GM23338 (cell line): Measurements from ENCODE around the gene MMP1.

ENCODE experiments used
- CREB1 ChIP-seq: fragments of 250-450 bp; sonication (Bioruptor Pico); IDR thresholded peaks from 2 replicates; pipeline ENCODE4 v1.5.0; 2020; ENCODE audit warnings: low read depth, mild to moderate bottlenecking, moderate library complexity
- EZH2 ChIP-seq: fragments of 200-600 bp; sonication (generic); IDR thresholded peaks from one replicate; pipeline ENCODE4 v1.8.0; 2017; ENCODE audit warnings: antibody characterized with exemption, mild to moderate bottlenecking, low read depth; ENCODE audit not compliant: unreplicated experiment
- EZH2phosphoT487 ChIP-seq: fragments of 200-600 bp; sonication (generic); IDR thresholded peaks from one replicate; pipeline ENCODE4 v1.8.1; 2018; ENCODE audit warnings: antibody characterized with exemption; ENCODE audit not compliant: unreplicated experiment
- JUNB ChIP-seq: IDR thresholded peaks from one replicate; pipeline ENCODE4 v1.6.1; 2016; ENCODE audit warnings: antibody characterized with exemption; ENCODE audit not compliant: unreplicated experiment
- POLR2AphosphoS5 ChIP-seq: IDR thresholded peaks from 2 replicates; pipeline ENCODE4 v1.6.1; 2016; ENCODE audit warnings: antibody characterized with exemption, low read depth
- STAT1 ChIP-seq: IDR thresholded peaks from one replicate; pipeline ENCODE4 v1.6.1; 2016; ENCODE audit warnings: antibody characterized with exemption; ENCODE audit not compliant: unreplicated experiment
- ZNF114 ChIP-seq: fragments of 250-450 bp; sonication (Bioruptor Pico); IDR thresholded peaks from 2 replicates; pipeline ENCODE4 v1.5.0; 2020; ENCODE audit warnings: mild to moderate bottlenecking, moderate library complexity
- ZNF331 ChIP-seq: fragments of 250-450 bp; sonication (Bioruptor Pico); IDR thresholded peaks from 2 replicates; pipeline ENCODE4 v1.5.0; 2020; ENCODE audit warnings: low read depth, mild to moderate bottlenecking, moderate library complexity
- TF ChIP-seq, protein P1 (sequence below), 2 experiments: fragments of 200-600 bp in 1 of 2; sonication (generic) in 1 of 2; conservative IDR thresholded peaks; 2 replicates each; pipeline versions ENCODE4 v1.5.1 to v1.6.1; 2016 to 2017; ENCODE audit warnings: antibody characterized with exemption in 2 of 2, low read depth in 2 of 2, mild to moderate bottlenecking in 2 of 2, moderate library complexity in 1 of 2
- TF ChIP-seq, protein P2 (sequence below): IDR thresholded peaks from one replicate; pipeline ENCODE4 v1.6.1; 2018; ENCODE audit warnings: antibody characterized with exemption; ENCODE audit not compliant: unreplicated experiment
- TF ChIP-seq, protein P3 (sequence below): IDR thresholded peaks from 2 replicates; pipeline ENCODE4 v1.6.1; 2016; ENCODE audit warnings: antibody characterized with exemption

DNA sequence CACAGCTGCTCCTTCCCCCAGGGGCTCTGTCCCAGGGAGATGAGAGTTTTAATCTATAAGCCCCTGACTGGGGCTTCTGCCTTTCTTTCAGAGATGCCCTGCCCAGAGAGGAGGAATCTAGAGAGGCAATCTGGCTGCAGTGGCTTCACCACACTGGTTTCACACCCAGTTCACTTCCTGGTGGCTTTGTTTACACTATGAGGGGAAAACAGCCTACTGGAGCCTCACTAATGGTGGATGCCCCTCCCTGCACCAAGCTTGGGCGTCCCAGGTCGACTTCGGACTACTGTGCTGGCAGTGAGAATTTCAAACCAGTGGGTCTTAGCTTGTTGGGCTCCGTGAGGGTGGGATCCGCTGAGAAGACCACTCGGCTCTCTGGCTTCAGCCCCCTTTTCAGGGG lies 21.5 kb upstream of the MMP1 start:
- TF ChIP-seq, protein P1, sequence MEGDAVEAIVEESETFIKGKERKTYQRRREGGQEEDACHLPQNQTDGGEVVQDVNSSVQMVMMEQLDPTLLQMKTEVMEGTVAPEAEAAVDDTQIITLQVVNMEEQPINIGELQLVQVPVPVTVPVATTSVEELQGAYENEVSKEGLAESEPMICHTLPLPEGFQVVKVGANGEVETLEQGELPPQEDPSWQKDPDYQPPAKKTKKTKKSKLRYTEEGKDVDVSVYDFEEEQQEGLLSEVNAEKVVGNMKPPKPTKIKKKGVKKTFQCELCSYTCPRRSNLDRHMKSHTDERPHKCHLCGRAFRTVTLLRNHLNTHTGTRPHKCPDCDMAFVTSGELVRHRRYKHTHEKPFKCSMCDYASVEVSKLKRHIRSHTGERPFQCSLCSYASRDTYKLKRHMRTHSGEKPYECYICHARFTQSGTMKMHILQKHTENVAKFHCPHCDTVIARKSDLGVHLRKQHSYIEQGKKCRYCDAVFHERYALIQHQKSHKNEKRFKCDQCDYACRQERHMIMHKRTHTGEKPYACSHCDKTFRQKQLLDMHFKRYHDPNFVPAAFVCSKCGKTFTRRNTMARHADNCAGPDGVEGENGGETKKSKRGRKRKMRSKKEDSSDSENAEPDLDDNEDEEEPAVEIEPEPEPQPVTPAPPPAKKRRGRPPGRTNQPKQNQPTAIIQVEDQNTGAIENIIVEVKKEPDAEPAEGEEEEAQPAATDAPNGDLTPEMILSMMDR (conservative IDR thresholded peaks at IDR 0.05; ENCODE audit: low read depth in 2 of 2), result no peak
- no peak for TF ChIP-seq POLR2AphosphoS5
- TF ChIP-seq EZH2, result no peak
- TF ChIP-seq JUNB, result no peak
- no peak for TF ChIP-seq EZH2phosphoT487
- TF ChIP-seq, protein P2, sequence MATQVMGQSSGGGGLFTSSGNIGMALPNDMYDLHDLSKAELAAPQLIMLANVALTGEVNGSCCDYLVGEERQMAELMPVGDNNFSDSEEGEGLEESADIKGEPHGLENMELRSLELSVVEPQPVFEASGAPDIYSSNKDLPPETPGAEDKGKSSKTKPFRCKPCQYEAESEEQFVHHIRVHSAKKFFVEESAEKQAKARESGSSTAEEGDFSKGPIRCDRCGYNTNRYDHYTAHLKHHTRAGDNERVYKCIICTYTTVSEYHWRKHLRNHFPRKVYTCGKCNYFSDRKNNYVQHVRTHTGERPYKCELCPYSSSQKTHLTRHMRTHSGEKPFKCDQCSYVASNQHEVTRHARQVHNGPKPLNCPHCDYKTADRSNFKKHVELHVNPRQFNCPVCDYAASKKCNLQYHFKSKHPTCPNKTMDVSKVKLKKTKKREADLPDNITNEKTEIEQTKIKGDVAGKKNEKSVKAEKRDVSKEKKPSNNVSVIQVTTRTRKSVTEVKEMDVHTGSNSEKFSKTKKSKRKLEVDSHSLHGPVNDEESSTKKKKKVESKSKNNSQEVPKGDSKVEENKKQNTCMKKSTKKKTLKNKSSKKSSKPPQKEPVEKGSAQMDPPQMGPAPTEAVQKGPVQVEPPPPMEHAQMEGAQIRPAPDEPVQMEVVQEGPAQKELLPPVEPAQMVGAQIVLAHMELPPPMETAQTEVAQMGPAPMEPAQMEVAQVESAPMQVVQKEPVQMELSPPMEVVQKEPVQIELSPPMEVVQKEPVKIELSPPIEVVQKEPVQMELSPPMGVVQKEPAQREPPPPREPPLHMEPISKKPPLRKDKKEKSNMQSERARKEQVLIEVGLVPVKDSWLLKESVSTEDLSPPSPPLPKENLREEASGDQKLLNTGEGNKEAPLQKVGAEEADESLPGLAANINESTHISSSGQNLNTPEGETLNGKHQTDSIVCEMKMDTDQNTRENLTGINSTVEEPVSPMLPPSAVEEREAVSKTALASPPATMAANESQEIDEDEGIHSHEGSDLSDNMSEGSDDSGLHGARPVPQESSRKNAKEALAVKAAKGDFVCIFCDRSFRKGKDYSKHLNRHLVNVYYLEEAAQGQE, result no peak
- no peak for TF ChIP-seq CREB1 (CRISPR knock-in tag)
- TF ChIP-seq ZNF114 (CRISPR knock-in tag), result no peak
- TF ChIP-seq ZNF331, result no peak
- TF ChIP-seq, protein P3, sequence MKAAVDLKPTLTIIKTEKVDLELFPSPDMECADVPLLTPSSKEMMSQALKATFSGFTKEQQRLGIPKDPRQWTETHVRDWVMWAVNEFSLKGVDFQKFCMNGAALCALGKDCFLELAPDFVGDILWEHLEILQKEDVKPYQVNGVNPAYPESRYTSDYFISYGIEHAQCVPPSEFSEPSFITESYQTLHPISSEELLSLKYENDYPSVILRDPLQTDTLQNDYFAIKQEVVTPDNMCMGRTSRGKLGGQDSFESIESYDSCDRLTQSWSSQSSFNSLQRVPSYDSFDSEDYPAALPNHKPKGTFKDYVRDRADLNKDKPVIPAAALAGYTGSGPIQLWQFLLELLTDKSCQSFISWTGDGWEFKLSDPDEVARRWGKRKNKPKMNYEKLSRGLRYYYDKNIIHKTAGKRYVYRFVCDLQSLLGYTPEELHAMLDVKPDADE, result no peak
- TF ChIP-seq STAT1, result no peak
